SU-DHL-6 (cell line): ENCODE measurements around the gene HECW1.

Experiments
- EZH2phosphoT487 ChIP-seq: fragments of 200-600 bp; sonication (generic), shearing (Covaris generic); conservative IDR thresholded peaks from 2 replicates; pipeline ENCODE4 v1.6.1; 2018; ENCODE audit warnings: mild to moderate bottlenecking, antibody characterized with exemption, low read length, moderate library complexity, mixed read lengths
- TF ChIP-seq, protein P1 (sequence below): fragments of 200-600 bp; sonication (generic); IDR thresholded peaks from one replicate; pipeline ENCODE4 v1.5.1; 2017; ENCODE audit warnings: antibody characterized with exemption, mild to moderate bottlenecking, low read length, moderate library complexity; ENCODE audit not compliant: insufficient read depth, poor library complexity, severe bottlenecking

DNA sequence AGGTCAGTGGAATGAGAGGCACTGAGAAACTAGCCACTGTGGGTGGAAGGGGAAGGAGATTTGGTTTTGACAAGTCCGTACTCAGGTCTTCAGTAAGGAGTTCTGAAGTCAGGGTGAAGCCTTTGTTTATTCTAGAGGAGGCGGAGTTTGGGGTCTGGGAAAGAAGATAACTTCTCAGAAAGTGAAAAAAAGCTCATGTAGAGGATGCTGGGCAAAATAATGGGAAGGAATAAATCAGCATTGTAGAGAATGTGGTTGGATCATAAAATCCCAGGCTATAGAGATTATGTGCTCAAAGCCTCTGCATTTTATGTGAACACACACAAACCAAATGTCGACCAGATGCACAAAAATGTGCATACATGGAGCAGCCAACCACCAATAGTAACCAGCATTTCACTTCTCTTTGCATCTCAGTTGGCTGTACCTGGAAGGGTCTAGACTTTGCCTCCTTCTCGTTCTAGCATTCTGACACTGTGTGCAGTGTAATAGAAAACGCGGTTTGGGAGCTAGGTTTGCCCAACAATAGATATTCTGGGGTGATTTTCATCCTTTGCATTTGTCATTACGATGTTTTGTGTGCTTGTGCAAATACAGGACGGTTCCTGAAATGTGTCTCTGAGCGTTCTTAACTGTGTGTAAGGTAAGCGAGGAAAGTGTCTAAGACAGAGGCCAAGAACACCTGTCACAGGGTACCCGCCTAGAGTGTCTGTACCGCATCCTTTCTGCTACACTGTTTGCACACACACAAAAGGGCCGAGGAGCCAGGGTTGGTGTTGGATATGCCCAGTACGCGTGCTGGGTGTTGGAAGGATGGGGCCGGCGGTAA, 603 bp upstream of the HECW1 start:
- TF ChIP-seq, protein P1, sequence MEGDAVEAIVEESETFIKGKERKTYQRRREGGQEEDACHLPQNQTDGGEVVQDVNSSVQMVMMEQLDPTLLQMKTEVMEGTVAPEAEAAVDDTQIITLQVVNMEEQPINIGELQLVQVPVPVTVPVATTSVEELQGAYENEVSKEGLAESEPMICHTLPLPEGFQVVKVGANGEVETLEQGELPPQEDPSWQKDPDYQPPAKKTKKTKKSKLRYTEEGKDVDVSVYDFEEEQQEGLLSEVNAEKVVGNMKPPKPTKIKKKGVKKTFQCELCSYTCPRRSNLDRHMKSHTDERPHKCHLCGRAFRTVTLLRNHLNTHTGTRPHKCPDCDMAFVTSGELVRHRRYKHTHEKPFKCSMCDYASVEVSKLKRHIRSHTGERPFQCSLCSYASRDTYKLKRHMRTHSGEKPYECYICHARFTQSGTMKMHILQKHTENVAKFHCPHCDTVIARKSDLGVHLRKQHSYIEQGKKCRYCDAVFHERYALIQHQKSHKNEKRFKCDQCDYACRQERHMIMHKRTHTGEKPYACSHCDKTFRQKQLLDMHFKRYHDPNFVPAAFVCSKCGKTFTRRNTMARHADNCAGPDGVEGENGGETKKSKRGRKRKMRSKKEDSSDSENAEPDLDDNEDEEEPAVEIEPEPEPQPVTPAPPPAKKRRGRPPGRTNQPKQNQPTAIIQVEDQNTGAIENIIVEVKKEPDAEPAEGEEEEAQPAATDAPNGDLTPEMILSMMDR = no peak
- TF ChIP-seq EZH2phosphoT487 = no peak
